Measurements from ENCODE around the gene ZSWIM3.

ZSWIM3 gene

DNA sequence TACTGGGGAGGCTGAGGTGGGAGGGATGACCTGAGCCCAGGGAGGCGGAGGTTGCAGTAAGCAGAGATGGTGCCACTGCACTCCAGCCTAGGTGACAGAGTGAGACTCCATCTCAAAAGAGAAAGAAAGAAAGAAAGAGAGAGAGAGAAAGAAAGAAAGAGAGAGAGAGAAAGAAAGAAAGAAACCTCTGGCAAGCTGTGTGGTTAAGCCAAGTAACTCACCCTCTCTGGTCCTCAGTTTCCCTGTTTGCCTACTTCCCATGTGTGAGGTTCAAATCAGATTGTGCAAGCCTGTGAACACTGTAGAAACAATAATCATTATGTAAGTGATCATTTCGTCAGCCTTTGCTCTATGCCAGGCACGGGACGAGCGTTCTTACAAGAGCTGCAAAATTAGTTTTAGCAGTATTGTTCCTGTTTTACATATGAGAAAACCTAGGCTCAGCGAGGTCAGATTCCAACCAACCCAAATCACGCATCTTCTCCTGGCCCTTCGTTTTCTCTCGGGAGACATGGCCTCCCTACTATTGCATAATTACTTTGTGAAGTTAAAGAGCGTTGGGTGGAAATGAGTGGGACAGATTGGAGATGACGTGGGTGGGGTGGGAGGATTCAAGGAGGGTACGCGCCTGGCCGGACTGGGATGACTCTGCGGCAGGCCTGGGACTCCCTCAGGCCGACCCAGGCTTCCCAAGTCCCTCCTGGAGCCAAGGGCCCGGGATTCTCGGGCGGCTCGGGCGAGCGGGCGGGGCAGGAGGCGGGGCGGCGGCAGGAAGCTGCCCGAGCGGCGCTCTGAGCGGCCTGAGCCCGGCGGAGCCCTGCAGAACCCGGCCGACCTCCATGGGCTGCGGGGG lies 24.2 kb upstream of the ZSWIM3 start, which contains the start of gene SNX21:
TSS of gene SNX21 (plus strand) at position 770 of the 853 bp plus-strand sequence. CDS start 121 bp downstream, outside the sequence.
- DNase-seq, result peak; percentile 55 to 62

DNA sequence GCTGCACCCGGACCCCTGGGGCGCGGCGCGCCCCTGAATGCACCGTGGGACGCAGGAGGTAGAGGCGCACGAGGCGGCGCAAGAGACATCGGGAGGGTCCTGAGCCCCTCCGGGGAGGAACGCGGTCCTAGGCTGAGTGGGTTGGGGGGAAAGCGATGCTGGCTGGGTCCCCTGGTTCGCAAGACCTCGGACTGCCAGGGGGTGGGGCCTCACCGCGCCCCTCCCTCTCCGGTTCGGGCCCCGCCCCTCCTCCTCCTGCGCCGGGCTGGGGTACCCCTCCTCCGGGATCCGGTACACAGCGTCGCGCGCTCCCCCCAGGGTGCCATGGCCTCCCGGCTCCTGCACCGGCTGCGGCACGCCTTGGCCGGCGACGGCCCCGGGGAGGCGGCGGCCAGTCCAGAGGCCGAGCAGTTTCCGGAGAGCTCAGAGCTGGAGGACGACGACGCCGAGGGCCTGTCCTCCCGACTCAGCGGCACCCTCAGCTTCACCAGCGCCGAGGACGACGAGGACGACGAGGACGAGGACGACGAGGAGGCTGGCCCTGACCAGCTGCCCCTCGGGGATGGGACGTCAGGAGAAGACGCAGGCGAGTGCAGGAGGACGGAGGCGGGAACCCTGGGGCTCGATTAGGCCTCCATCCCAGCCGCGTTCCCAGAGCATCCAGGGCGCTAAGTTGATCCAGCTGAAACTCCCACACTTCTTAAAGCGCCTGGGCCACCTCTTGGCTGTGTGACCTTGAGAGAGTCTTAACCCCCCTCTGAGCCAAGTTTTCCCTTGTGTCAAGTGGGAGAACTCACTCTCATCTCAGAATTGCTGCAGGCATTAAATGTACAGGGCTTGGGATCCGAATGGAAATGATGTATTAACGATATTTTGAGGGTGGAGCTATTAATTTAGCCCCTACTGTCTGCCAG lies 23.3 kb upstream of the ZSWIM3 start:
- no peak for DNase-seq

DNA sequence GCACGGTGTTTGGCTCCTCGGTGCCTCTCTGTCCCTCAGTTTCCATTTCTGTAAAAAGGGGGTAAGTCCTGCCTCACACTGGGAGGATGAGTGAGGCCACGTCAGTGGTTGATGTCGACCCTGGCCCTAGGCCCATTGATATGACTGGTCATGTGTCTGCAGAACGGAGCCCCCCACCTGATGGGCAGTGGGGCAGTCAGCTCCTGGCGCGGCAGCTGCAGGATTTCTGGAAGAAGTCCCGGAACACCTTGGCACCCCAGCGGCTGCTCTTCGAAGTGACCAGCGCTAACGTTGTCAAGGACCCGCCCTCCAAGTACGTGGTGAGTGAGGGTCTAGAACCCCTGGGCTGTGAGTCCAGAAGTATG lies 22.6 kb upstream of the ZSWIM3 start:
- DNase-seq, result no peak

DNA sequence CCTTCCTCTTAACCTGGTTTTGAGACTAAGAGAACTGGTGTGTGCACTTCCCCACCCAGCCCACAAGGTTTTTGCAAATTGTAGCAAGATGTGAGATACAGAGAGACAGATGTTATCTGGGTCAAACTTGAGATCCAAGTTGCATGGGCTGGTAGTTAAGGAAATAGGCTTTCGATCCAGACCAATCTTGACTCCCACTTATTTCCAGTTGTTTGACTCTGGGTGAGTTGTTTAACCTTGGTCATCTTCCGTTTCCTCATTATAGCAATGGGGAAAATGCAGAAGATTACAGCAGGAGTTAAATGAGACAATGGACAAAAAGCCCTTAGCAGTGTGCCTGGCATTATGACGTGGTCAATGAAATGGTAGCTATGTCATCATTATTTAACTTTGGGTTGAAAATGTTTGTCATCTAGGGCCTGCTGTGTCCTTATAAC lies 22.1 kb upstream of the ZSWIM3 start:
- peak in 1 of 2 experiments; percentile 13 for DNase-seq

DNA sequence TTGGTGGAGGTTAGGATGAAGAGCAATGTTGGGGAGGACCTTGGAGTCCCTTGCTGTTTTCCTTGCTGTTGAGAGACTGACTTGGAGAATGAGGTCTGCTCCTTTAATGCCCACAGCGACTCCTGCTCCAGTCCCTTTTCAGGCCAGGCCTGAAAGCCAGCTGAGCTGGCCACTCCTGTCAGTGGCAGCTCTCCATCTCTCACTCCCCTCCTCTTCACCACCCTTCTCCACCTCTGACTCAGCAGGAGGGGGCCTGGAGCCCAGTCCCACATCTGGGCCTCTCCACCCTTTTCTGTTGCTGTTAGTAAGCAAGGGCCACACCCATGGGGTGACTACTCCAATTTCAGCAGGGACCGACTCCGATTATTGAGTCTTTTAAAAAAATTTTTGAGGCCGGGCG lies 21.6 kb upstream of the ZSWIM3 start:
- no peak for DNase-seq

DNA sequence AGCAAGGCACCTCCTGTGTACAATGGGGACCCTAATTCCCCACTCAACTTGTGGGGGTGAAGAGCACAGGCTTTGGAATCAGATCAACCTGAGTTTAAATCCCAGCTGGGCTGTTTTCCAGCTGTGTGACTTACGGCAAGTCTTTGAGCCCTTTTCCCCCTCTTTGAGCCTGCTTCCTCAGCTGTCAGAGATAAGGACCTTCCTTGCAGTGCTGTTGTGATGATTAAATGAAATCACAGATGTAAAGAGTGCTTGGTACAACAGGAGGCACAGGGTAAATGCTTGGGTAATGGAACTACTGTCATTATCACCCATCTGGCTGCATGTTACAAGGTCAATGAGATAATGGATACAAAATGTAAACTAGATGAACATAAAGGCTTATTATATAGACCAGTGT lies 20.6 kb upstream of the ZSWIM3 start:
- no peak for DNase-seq

DNA sequence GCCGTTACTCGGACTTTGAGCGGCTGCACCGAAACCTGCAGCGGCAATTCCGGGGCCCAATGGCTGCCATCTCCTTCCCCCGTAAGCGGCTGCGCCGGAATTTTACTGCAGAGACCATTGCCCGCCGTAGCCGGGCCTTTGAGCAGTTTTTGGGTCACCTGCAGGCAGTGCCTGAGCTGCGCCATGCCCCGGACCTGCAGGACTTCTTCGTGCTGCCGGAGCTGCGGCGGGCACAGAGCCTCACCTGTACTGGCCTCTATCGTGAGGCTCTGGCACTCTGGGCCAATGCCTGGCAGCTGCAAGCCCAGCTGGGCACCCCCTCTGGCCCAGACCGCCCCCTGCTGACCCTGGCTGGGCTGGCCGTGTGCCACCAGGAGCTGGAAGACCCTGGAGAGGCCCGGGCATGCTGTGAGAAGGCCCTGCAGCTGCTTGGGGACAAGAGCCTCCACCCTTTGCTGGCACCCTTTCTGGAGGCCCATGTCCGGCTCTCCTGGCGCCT lies 16.7 kb upstream of the ZSWIM3 start:
- no peak for DNase-seq

DNA sequence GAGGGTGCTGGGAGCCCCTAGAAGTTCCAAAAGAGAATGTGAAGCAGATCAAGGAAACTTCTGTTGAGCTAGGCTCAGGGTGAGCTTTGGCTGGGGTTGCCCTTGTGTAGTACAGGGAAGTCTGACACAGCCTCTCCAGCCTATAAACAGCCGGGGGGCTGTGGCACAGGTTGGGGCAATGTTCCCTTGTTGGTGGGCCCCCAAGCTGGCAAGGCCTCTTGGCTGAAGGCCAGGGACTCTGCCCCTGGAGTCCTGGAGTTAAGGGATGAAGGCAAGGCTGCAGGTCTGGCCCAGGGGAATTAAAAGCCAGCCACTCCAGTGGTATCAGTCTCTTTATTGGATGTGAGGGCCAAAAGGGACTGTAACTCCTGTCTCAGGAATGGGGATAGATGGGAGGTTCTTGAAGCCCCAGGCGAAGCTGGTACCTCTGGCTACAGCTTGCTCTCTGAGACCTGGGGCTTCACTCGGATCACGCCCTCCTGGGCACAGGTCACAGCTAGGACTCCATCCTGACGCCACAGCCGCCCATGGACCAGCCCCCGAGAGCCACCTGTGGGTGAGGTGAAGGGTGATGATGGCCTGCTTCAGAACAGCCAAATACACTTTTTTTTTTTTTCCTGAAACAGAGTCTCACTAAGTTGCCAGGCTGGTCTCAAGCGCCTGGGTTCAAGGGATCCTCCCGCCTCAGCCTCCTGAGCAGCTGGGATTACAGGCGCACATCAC lies 15.8 kb upstream of the ZSWIM3 start:
- DNase-seq, result no peak

DNA sequence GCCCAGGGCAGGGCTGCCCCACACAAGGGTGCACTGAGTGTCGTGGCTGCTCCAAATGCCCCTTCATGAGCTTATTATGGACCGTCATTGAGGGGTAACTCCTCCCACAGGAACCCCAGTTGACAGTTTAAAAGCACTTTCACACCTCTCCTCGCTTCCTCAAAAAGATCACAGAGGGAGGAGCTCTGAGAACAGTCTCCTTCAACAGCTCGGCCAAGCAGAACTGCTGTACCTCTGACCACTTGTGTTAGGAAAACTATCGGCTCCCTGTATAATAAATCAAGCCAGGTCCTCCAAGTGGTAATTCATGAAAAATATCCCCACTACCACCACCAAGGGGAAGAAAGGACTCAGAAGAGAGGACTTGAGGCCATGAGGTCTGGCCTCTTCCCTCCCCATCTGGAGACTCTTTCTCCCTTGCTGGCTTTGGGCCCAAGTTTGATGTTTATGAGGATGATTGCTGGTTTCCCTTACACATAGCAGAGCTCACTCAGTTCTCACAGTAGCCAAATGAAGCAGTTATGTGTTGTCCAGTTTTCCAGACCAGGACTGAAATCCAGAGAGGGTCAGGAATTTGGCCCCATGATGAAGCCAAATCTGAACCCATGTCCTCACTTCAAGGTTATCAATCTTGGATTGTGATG lies 15.1 kb upstream of the ZSWIM3 start:
- DNase-seq, result no peak

DNA sequence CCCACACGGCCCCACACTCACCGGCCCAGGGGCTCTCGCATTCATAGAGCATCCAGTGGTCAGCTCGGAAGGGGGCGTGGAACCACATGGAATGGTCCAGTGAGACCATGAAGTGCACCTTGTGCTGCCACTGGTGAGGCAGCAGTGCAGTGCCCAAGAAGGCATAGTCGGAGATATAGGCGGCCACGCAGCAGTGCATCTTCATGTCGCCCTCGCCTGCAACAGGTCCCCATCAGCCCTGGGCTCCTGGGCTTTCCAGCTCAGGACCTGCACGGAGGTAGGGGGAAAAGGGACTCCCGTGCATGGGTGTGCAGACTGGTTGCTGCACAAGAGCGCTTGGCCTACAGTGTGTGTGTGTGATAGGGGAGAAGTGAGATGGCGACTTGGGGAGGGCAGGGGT lies 13.9 kb upstream of the ZSWIM3 start:
- DNase-seq, result no peak

DNA sequence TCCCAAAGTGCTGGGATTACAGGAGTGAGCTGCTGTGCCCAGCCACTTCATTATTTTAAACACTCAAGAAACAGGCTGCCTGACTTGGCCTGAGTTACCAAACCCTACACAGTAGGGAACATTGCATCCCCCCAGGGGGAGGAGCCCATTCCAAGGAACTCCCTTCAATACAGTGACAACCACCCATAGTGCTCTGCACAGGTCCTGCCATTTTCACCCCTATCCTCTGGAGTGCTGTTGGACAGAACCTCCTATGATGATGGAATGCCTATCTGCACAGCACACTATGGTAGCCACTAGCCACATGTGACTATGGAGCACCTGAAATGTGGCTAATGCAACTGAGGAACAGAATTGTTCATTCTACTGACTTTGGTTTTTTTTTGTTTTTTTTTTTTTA lies 12.0 kb upstream of the ZSWIM3 start:
- no peak for DNase-seq

DNA sequence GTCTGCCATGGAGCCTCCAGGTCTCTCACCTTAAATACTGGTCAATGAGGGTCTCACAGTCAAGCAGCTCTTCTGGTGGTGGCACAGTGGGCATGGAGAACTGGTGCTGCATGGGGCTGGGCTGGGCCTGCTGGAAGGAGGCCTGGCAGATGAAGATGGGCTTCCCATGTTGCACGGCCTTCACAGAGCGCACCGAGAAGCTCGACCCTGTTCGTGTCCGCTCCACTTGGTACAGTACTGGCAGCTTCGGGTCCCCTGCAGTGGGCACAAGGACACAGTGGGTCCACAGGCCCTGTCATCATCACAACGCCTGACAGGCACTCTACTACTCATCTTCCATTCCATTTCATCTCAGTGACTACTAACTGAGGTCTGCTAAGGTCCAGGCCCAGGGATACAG lies 9.0 kb upstream of the ZSWIM3 start:
- DNase-seq, result no peak

DNA sequence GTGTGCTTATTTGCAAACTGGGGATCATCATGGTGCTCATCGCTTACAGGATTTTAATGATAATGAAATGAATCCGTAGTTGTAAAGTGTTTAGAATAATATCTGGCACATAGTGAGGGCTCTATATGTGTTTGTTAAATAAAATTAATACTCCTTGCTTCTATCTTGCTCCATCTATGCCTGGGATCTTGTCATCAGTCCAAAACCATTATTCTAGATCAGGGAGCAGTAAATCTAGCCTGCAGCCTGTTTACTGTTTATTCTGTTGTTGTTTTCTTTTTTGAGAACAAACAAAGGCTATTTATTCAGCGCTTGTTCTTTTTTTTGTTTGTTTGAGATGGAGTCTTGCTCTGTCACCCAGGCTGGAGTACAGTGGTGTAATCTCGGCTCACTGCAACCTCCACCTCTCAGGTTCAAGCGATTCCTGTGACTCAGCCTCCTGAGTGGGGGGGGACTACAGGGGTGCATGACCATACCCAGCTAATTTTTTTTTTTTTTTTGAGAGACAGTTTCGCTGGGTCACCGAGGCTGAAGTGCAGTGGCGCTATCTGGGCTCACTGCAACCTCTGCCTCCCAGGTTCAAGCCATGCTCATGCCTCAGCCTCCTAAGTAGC lies 8.3 kb upstream of the ZSWIM3 start:
- DNase-seq, result no peak

DNA sequence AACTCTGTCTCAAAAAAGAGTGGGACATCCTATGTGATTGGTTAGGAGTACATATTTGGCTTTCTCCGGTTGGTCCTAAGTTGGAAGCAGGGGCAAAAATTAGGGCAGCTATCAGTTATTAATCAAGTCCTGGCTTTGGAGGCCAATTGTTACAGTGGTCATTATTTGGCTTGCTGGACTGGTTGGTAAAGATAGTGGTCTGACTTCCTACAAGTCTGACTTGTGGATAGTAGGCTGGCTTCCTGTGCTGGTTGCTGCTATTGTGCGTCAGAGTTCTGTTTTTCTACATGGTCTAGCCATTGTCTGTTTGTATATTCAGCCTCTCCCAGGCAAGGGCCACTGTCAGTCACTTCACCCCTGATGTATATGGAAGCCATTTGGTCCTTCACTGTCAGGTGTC lies 7.2 kb upstream of the ZSWIM3 start:
- DNase-seq, result no peak

DNA sequence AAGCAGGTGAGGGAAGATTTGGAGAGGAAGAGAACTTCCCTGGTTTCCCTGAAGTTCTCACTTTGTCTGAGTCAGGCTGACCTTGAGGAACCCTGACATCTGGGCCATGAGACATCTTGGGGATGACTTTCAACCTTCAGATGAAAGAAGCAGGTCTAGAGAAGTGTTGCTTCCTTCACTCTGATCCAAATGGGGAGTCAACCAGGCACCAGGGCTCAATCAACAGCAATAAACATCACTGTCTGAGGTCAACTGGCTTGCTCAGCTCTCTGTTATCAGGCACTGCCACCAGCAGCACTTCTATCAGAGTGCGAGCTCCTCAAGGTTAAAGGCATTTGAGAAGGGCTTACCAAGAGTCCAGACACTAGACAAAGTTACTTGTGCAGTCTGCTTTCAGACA lies 6.5 kb upstream of the ZSWIM3 start:
- no peak for DNase-seq

DNA sequence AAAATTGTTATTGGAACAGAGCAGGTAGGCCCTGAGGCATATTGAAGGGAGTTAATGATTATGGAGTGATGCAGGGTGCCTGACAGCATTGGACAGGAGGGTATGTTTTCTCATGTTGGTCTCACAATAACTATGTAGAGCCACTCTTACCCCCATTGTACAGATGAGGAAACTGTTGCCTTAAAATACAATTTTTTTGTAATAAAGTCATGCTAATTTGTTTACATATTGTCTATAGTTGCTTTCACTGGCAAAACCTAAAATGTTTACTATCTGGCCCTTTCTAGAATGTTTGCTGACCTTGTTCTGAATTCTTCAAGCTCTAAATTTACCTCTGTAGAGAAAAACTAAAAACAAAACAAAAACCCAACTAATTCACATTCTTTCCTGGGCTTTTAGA lies 5.9 kb upstream of the ZSWIM3 start:
- DNase-seq, result no peak

DNA sequence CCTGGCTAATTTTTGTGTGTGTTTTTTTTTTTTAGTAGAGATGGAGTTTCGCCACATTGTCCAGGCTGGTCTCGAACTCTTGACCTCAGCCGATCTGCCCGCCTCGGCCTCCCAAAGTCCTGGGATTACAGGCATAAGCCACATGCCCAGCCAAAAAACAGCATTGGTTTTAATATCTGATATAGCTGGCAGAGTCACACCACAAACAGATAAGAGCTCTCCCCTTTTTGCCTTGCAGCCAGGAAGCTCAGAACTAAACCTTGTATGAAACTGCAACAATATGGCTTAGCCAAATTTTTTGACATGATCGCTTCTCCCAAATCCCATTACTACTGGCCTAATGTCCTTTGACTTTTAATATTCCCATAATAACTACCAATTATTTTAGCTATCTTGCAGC lies 5.1 kb upstream of the ZSWIM3 start:
- no peak for DNase-seq

DNA sequence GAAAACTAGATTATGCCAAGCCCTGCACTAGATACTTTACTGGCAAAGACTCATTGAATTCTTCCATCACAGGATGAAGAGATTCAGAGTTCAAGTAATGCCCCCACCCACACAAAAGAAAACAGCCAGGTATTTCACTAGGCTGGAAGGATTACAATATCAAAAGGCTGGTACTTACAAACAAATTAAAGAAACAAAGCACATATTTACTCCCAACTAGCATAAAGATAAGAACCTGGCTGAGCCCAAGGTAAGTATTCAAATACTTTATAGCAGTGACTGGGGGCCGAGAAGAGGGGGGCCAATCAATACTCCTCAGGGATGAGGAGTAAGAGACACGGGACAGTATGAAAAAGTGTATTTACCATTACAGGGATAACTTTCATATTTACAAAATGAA lies 3.9 kb upstream of the ZSWIM3 start:
- DNase-seq, result no peak

DNA sequence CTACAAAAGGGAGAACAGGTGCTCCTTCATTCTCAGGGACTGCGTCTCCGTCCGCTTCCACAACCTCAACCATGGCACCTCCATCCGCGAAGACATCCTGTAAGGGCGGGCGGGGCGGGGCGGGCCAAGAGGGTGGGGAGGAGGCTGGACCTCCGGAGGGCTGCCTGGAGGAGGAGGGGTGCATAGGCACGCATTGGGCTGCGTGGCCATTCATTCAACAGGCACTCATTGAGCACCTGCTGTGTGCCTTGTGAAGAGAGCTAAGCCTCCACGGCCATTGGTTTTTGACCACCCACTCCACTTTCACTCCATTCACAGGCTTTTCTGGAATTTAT lies 435 bp downstream of the ZSWIM3 start:
- peak; percentile 40 to 45 for DNase-seq

DNA sequence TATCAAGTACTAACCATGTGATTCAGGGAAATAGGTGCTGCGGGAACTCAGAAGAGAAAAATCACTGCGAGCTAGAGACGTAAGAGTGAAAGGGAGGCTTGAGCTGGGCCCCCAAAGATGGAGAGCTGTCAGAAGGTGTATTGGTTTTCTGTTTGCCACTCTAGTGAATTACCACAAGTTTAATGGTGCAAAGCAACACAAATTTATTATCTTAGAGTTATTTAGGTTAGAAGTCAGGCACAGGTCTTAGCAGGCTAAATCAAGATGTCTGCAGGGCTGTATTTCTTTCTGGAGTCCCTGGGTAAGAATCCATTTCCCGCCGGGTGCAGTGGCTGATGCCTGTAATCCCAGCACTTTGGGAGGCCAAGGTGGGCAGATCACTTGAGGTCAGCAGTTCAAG lies 2.5 kb downstream of the ZSWIM3 start:
- DNase-seq, result no peak

DNA sequence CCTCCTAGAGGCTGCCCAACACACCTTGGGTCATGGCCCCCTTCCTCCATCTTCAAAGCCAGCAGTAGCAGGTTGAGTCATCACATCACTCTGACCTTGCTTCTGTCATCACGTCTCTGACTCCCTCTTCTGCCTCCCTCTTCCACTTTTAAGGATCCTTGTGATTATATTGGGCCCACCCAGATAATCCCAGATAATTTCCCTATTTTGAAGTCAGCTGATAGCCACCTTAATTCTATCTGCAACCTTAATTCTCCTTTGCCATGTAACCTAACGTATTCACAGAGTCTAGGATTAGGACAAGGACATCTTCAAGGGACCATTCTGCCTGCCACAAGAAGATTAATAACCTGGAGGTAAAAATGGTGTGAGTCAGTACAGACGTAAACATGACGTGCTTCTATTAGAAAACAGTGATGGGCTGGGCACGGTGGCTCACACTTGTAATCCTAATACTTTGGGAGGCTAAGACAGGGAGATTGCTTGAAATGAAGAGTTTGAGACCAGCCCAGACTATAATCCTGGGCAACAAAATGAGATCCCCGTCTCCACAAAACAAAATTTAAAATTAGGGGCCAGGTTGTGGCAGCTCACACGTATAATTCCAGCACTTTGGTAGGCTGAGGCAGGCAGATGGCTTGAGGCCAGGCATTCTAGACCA lies 3.3 kb downstream of the ZSWIM3 start:
- DNase-seq, result no peak
